GM12878 (cell line): ENCODE measurements around the gene AKT1S1. TPM values are rescaled to one million over a fixed set of nuclear protein-coding genes. Genes with fewer than 3 reads are reported as not detected.

Experiments used
- CBX3 ChIP-seq: fragments of 200-600 bp; sonication (generic); IDR thresholded peaks from 2 replicates; pipeline ENCODE4 v1.6.1; 2016; ENCODE audit warnings: low read depth, borderline replicate concordance
- CHD1 ChIP-seq: IDR thresholded peaks from 2 replicates; pipeline ENCODE4 v1.6.1; 2012; ENCODE audit warnings: low read depth, low read length, improper control_type of control experiment
- CHD4 ChIP-seq: fragments of 200-600 bp; sonication (generic); IDR thresholded peaks from 2 replicates; pipeline ENCODE4 v1.6.1; 2016; ENCODE audit warnings: mild to moderate bottlenecking
- CREB1 ChIP-seq: IDR thresholded peaks from 2 replicates; pipeline ENCODE4 v1.6.1; 2012; ENCODE audit warnings: low read depth, mild to moderate bottlenecking, inconsistent platforms
- EGR1 ChIP-seq, 2 experiments: IDR thresholded peaks; 1 replicate in 1 of 2; 2 replicates in 1 of 2; pipeline ENCODE4 v1.6.1; 2011 to 2012; ENCODE audit warnings: low read depth in 2 of 2, low read length in 2 of 2, borderline replicate concordance in 1 of 2, mild to moderate bottlenecking in 1 of 2, moderate library complexity in 1 of 2
- ELK1 ChIP-seq: IDR thresholded peaks from 2 replicates; pipeline ENCODE4 v1.6.1; 2012; ENCODE audit warnings: low read depth, low read length, improper control_type of control experiment
- GATAD2B ChIP-seq: fragments of 450-650 bp; conservative IDR thresholded peaks from 2 replicates; pipeline ENCODE4 v1.6.1; 2017; ENCODE audit warnings: low read depth, mild to moderate bottlenecking, moderate library complexity
- HCFC1 ChIP-seq: fragments of 150-350 bp; IDR thresholded peaks from 2 replicates; pipeline ENCODE4 v1.6.1; 2014; ENCODE audit warnings: low read length
- IRF4 ChIP-seq: IDR thresholded peaks from 2 replicates; pipeline ENCODE4 v1.6.1; 2011; ENCODE audit warnings: low read depth, low read length
- JUNB ChIP-seq: IDR thresholded peaks from 2 replicates; pipeline ENCODE4 v1.6.1; 2016; ENCODE audit warnings: antibody characterized with exemption, mild to moderate bottlenecking
- JUND ChIP-seq: IDR thresholded peaks from 2 replicates; pipeline ENCODE4 v1.6.1; 2012; ENCODE audit warnings: low read depth, mild to moderate bottlenecking, low read length, improper control_type of control experiment, moderate library complexity
- MEF2B ChIP-seq: fragments of 450-650 bp; IDR thresholded peaks from 2 replicates; pipeline ENCODE4 v1.6.1; 2018; ENCODE audit warnings: mild to moderate bottlenecking, moderate library complexity; ENCODE audit not compliant: partially characterized antibody, poor library complexity, severe bottlenecking
- MLLT1 ChIP-seq: fragments of 450-650 bp; IDR thresholded peaks from 2 replicates; pipeline ENCODE4 v1.6.1; 2016; ENCODE audit warnings: mild to moderate bottlenecking
- MXI1 ChIP-seq: fragments of 150-350 bp; IDR thresholded peaks from 2 replicates; pipeline ENCODE4 v1.6.1; 2011; ENCODE audit warnings: low read depth, mild to moderate bottlenecking, inconsistent platforms, low read length, improper control_type of control experiment
- PBX3 ChIP-seq: IDR thresholded peaks from 2 replicates; pipeline ENCODE4 v1.6.1; 2011; ENCODE audit warnings: mild to moderate bottlenecking, low read depth, low read length, moderate library complexity; ENCODE audit not compliant: insufficient replicate concordance
- SMAD5 ChIP-seq: IDR thresholded peaks from 2 replicates; pipeline ENCODE4 v1.6.1; 2016; ENCODE audit warnings: antibody characterized with exemption, low read depth
- SMARCA5 ChIP-seq: fragments of 450-650 bp; IDR thresholded peaks from 2 replicates; pipeline ENCODE4 v1.6.1; 2017; ENCODE audit warnings: mild to moderate bottlenecking
- TARDBP ChIP-seq: IDR thresholded peaks from 2 replicates; pipeline ENCODE4 v1.6.1; 2016; ENCODE audit warnings: borderline replicate concordance
- TBL1XR1 ChIP-seq: IDR thresholded peaks from 2 replicates; pipeline ENCODE4 v1.6.1; 2012; ENCODE audit warnings: low read depth, low read length, improper control_type of control experiment
- ZNF592 ChIP-seq: fragments of 450-650 bp; IDR thresholded peaks from 2 replicates; pipeline ENCODE4 v1.6.1; 2017; ENCODE audit warnings: mild to moderate bottlenecking, moderate library complexity
- ZNF622 ChIP-seq: fragments of 450-650 bp; IDR thresholded peaks from 2 replicates; pipeline ENCODE4 v1.6.1; 2017; ENCODE audit warnings: mild to moderate bottlenecking, inconsistent platforms
- ZSCAN29 ChIP-seq: fragments of 450-650 bp; IDR thresholded peaks from 2 replicates; pipeline ENCODE4 v1.6.1; 2017; ENCODE audit warnings: mild to moderate bottlenecking, moderate library complexity
- polyA plus RNA-seq, 11 experiments: library from polyadenylated mRNA; depleted of rRNA in 4 of 11; unstranded in 6 of 11; stranded (reverse) in 5 of 11; fragments of >200 nt; fragmentation: Nextera tagmentation in 4 of 11; fragmentation: Illumina TruSeq in 1 of 11; extraction: Ambion mirVana in 4 of 11; extraction: Trizol in 1 of 11; gene quantifications; 1 replicate in 1 of 11; 2 replicates in 10 of 11; pipeline versions ENCODE4 v1.2.1 to v1.2.3, GENCODE V29; 2011 to 2016; ENCODE audit warnings: inconsistent platforms in 2 of 11, missing spikeins in 2 of 11, low read depth in 1 of 11
- total RNA-seq, 4 experiments: library from RNA; depleted of rRNA in 3 of 4; stranded (reverse); fragments of >200 nt in 3 of 4; fragmentation: Illumina TruSeq in 1 of 4; extraction: Trizol in 1 of 4; gene quantifications; 2 replicates each; pipeline versions ENCODE4 v1.2.1 to v1.2.3, GENCODE V29; 2013 to 2021

Gene AKT1S1
- total and polyA plus RNA-seq, 10 of the 15 experiments (the other 5 are each of a cell fraction or from before 2014, with no cell fraction given), result 0.43 to 23.0 (median 12.3) TPM

GRCh38 chr19:49876422-49877019 lies 634 bp downstream of the AKT1S1 start (continued):
- no peak for TF ChIP-seq ZNF592
- TF ChIP-seq TARDBP, result no peak; the same call in 1 of the 2 replicates
- TF ChIP-seq CBX3, result no peak
- TF ChIP-seq ELK1, result no peak; the same call in 1 of the 2 replicates
- TF ChIP-seq CHD1, result no peak
- TF ChIP-seq EGR1 (IDR thresholded peaks at IDR 0.05; ENCODE audit: borderline replicate concordance in 1 of 2, low read depth in 2 of 2, low read length in 2 of 2), result no peak
- peak; percentile 97 for TF ChIP-seq CREB1
- TF ChIP-seq MXI1, result peak; percentile 73
- TF ChIP-seq CHD4, result no peak
- TF ChIP-seq MLLT1, result peak; percentile 94
- TF ChIP-seq ZNF622, result no peak
- TF ChIP-seq HCFC1, result peak; percentile 85
- TF ChIP-seq ZSCAN29, result no peak
- TF ChIP-seq MEF2B, result no peak
- TF ChIP-seq PBX3, result no peak
- 0 out of 2 replicates have a peak, but pooled peaks have one; percentile 28 for TF ChIP-seq GATAD2B
- TF ChIP-seq SMAD5, result no peak
- TF ChIP-seq IRF4, result peak; percentile 46
- 0 out of 2 replicates have a peak, but pooled peaks have one; percentile 21 for TF ChIP-seq JUND
- no peak for TF ChIP-seq JUNB
- no peak for TF ChIP-seq TBL1XR1
- TF ChIP-seq SMARCA5, result peak; percentile 69
